Measurements from ENCODE around the gene DLL3. TPM values are rescaled to one million over a fixed set of nuclear protein-coding genes. Genes with fewer than 3 reads are reported as not detected.
"Not testable (repeated sequence)": the region's sequence is repeated elsewhere in the genome, so short reads cannot be mapped to it uniquely, and the experiment has no call there.

Gene DLL3
- total RNA-seq, 1 experiment from 2014 or later = 1.4 TPM

GRCh38 chr19:39474139-39474620, 24.6 kb upstream of the DLL3 start:
- Histone ChIP-seq H3K9me2 (ENCODE audit: insufficient read depth) (no peaks in the 10 kb centered on the region), H3F3A (ENCODE audit: insufficient read depth, low read depth) (peaks cover 9% of the 10 kb centered on the region; the same call in 1 of the 2 replicates), H3K27me3 (ENCODE audit: insufficient read depth, low read depth) (no peaks in the 10 kb centered on the region), H2AFZ (no peak overlapping the region), H3K79me2 (ENCODE audit: low read depth) (no peaks in the 10 kb centered on the region), H3K9me3 (ENCODE audit: insufficient read depth, low read depth) (no peaks in the 10 kb centered on the region), H3K27ac (no peak overlapping the region), H4K20me1 (ENCODE audit: insufficient read depth) (0 out of 2 replicates have a peak, but pooled peaks cover 3% of the 10 kb centered on the region), H3K4me3 (no peak overlapping the region), H3K4me2 (no peak overlapping the region), H3K36me3 (ENCODE audit: low read depth) (0 out of 2 replicates have a peak, but pooled peaks cover 19% of the 10 kb centered on the region), H3K4me1 (replicated peaks; ENCODE audit: insufficient read depth) (no peaks in the 10 kb centered on the region)
- TF ChIP-seq, protein P1, sequence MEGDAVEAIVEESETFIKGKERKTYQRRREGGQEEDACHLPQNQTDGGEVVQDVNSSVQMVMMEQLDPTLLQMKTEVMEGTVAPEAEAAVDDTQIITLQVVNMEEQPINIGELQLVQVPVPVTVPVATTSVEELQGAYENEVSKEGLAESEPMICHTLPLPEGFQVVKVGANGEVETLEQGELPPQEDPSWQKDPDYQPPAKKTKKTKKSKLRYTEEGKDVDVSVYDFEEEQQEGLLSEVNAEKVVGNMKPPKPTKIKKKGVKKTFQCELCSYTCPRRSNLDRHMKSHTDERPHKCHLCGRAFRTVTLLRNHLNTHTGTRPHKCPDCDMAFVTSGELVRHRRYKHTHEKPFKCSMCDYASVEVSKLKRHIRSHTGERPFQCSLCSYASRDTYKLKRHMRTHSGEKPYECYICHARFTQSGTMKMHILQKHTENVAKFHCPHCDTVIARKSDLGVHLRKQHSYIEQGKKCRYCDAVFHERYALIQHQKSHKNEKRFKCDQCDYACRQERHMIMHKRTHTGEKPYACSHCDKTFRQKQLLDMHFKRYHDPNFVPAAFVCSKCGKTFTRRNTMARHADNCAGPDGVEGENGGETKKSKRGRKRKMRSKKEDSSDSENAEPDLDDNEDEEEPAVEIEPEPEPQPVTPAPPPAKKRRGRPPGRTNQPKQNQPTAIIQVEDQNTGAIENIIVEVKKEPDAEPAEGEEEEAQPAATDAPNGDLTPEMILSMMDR (conservative IDR thresholded peaks at IDR 0.05) = peak; percentile 84
- no peak for TF ChIP-seq EZH2 (IDR thresholded peaks at IDR 0.05; ENCODE audit: low read depth)
- no TSS peak for BruUV-seq (replicated peaks)
- intact Hi-C loops (cut with micrococcal nuclease; ENCODE audit: unreplicated experiment) = loop anchor here (2.0 kb wide), 1 partner anchor 59 kb away; the partner anchor contains the start of gene EID2B
- ChIA-PET POLR2A (ENCODE audit: unreplicated experiment) (no interaction called here), CTCF (no interaction called here)
- DNase-seq = peak in 1 of 2 experiments; percentile 48

DNA sequence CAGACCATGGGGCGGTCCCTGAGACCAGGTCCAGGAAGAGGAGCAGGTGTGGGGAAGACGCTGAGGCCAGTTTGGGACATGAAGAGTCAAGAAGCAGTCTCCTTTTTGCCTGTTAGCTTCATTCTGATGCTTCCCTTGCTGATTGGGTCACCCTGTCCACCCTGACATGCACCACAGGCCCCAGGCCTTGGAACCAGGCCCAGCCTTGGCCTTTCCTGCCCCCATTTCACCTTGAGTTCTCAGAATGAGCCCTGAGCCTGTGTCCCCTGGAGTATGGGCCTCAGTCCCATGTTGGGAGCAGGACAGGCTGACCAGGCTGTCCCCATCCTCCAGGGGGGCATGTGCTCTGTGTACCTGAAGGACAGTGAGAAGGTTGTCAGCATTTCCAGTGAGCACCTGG, 23.0 kb upstream of the DLL3 start:
- H3K27ac ChIP-seq = no peak overlapping the region

DNA sequence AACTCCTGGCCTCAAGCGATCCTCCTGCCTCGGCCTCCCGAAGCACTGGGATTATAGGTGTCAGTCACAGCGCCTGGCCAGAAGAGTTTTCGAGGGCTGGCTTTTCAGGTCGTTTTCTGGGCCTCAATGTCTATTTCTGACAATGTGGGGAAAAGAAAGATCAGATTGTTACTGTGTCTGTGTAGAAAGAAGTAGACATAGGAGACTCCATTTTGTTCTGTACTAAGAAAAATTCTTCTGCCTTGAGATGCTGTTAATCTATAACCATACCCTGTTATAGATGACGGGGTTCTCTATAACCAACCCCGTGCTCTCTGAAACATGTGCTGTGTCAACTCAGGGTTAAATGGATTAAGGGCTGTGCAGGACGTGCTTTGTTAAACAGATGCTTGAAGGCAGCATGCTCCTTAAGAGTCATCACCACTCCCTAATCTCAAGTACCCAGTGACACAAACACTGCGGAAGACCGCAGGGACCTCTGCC, 19.4 kb upstream of the DLL3 start:
- H3K27ac ChIP-seq; intact Hi-C loops (cut with micrococcal nuclease; ENCODE audit: unreplicated experiment); POLR2A ChIA-PET (ENCODE audit: unreplicated experiment); H3K9me3 ChIP-seq (ENCODE audit: insufficient read depth, low read depth); CTCF ChIA-PET; BruUV-seq (replicated peaks); H3K9me2 ChIP-seq (ENCODE audit: insufficient read depth); DNase-seq; H3K4me2 ChIP-seq; H3K27me3 ChIP-seq (ENCODE audit: insufficient read depth, low read depth); H2AFZ ChIP-seq; H4K20me1 ChIP-seq (ENCODE audit: insufficient read depth); H3K4me3 ChIP-seq: not testable (repeated sequence)
- Histone ChIP-seq H3K79me2 (ENCODE audit: low read depth) (peaks cover 23% of the 10 kb centered on the region), H3K36me3 (ENCODE audit: low read depth) (0 out of 2 replicates have a peak, but pooled peaks cover 11% of the 10 kb centered on the region), H3K4me1 (replicated peaks; ENCODE audit: insufficient read depth) (peaks cover 13% of the 10 kb centered on the region; the same call in 1 of the 2 replicates), H3F3A (ENCODE audit: insufficient read depth, low read depth) (peaks cover 23% of the 10 kb centered on the region; the same call in 1 of the 2 replicates)

More for the DNA sequence above, 23.0 kb upstream of the DLL3 start:
- Histone ChIP-seq H4K20me1 (ENCODE audit: insufficient read depth) (no peaks in the 10 kb centered on the region), H3F3A (ENCODE audit: insufficient read depth, low read depth) (peaks cover 13% of the 10 kb centered on the region; the same call in 1 of the 2 replicates), H3K9me3 (ENCODE audit: insufficient read depth, low read depth) (no peaks in the 10 kb centered on the region), H3K4me2 (no peak overlapping the region), H2AFZ (no peak overlapping the region), H3K36me3 (ENCODE audit: low read depth) (0 out of 2 replicates have a peak, but pooled peaks cover 17% of the 10 kb centered on the region), H3K79me2 (ENCODE audit: low read depth) (peaks cover under 1% of the 10 kb centered on the region; the same call in 1 of the 2 replicates), H3K4me3 (no peak overlapping the region), H3K27me3 (ENCODE audit: insufficient read depth, low read depth) (no peaks in the 10 kb centered on the region), H3K4me1 (replicated peaks; ENCODE audit: insufficient read depth) (0 out of 2 replicates have a peak, but pooled peaks cover 6% of the 10 kb centered on the region), H3K9me2 (ENCODE audit: insufficient read depth) (no peaks in the 10 kb centered on the region)
- intact Hi-C loops (cut with micrococcal nuclease; ENCODE audit: unreplicated experiment) = loop anchor here (2.0 kb wide), 1 partner anchor 57 kb away; the partner anchor contains the start of gene EID2B
- TF ChIP-seq EZH2 (IDR thresholded peaks at IDR 0.05; ENCODE audit: low read depth) = no peak
- TF ChIP-seq, protein P1 (conservative IDR thresholded peaks at IDR 0.05) = no peak
- ChIA-PET CTCF (interaction anchor here (0.6 to 0.7 kb wide), 2 partner anchors 320 to 413 kb away, joined by 6 to 10 read pairs; no protein-coding TSS in a partner anchor), POLR2A (ENCODE audit: unreplicated experiment) (no interaction called here)
- no peak for DNase-seq
- no TSS peak for BruUV-seq (replicated peaks)

Measured in PC-9 (cell line).